ENCODE measurements around the gene RNPEPL1. TPM values are rescaled to one million over a fixed set of nuclear protein-coding genes. Genes with fewer than 3 reads are reported as not detected.
A peak's percentile ranks its signal among the peaks of the same experiment; 100 is the strongest.

The RNPEPL1 gene
- total RNA-seq, 4 donors from 2014 or later, result 76.1 to 99.9 (median 78.6) TPM

GRCh38 chr2:240522406-240522805, 45.9 kb upstream of the RNPEPL1 start:
- DNase-seq (ENCODE audit: low spot score in 2 of 2), result peak in 1 of 2 donors; percentile 53
- H3K4me3 ChIP-seq (ENCODE audit: low read depth, poor library complexity, severe bottlenecking), result no peak overlapping the region
- TF ChIP-seq CTCF (IDR thresholded peaks at IDR 0.05) (no peak), POLR2A (IDR thresholded peaks at IDR 0.05) (no peak)
- 89 to 93% methylated on average over 12 of the region's 12 CpGs for WGBS, 2 donors
- intact Hi-C loops (cut with DNase I; ENCODE audit: low total_unique reads), result no loop called here

GRCh38 chr2:240523451-240524281, 44.6 kb upstream of the RNPEPL1 start:
- 97% methylated on average over 30 to 31 of the region's 32 CpGs for WGBS, 2 donors
- no peak overlapping the region for H3K4me3 ChIP-seq (ENCODE audit: low read depth, poor library complexity, severe bottlenecking)
- TF ChIP-seq POLR2A (IDR thresholded peaks at IDR 0.05) (no peak), CTCF (IDR thresholded peaks at IDR 0.05) (no peak)
- intact Hi-C loops (cut with DNase I; ENCODE audit: low total_unique reads), result no loop called here
- DNase-seq (ENCODE audit: low spot score in 2 of 2), result peak in 1 of 2 donors; percentile 79

- no peak overlapping the region for H3K4me3 ChIP-seq (ENCODE audit: low read depth, poor library complexity, severe bottlenecking)
- DNase-seq (ENCODE audit: low spot score in 2 of 2), result peak; percentile 4 to 49
- TF ChIP-seq POLR2A (IDR thresholded peaks at IDR 0.05) (no peak), CTCF (IDR thresholded peaks at IDR 0.05) (no peak)
- WGBS, 2 donors, result 89 to 93% methylated on average over 7 to 8 of the region's 8 CpGs
- intact Hi-C loops (cut with DNase I; ENCODE audit: low total_unique reads), result no loop called here
Observed at GRCh38 chr2:240524963-240525718, 43.1 kb upstream of the RNPEPL1 start.

GRCh38 chr2:240525802-240526201, 42.5 kb upstream of the RNPEPL1 start:
- TF ChIP-seq CTCF (IDR thresholded peaks at IDR 0.05), result no peak
- TF ChIP-seq POLR2A (IDR thresholded peaks at IDR 0.05), result no peak
- H3K4me3 ChIP-seq (ENCODE audit: low read depth, poor library complexity, severe bottlenecking), result no peak overlapping the region
- peak; percentile 7 to 70 for DNase-seq (ENCODE audit: low spot score in 2 of 2)
- 93 to 98% methylated on average over 6 of the region's 6 CpGs for WGBS, 2 donors
- intact Hi-C loops (cut with DNase I; ENCODE audit: low total_unique reads), result no loop called here

GRCh38 chr2:240526521-240526920, 41.8 kb upstream of the RNPEPL1 start:
- intact Hi-C loops (cut with DNase I; ENCODE audit: low total_unique reads), result no loop called here
- TF ChIP-seq POLR2A (IDR thresholded peaks at IDR 0.05) (no peak), CTCF (IDR thresholded peaks at IDR 0.05) (no peak)
- 91 to 97% methylated on average over 3 to 4 of the region's 4 CpGs for WGBS, 2 donors
- DNase-seq (ENCODE audit: low spot score in 2 of 2), result peak; percentile 3 to 52
- no peak overlapping the region for H3K4me3 ChIP-seq (ENCODE audit: low read depth, poor library complexity, severe bottlenecking)

All from lower leg skin (tissue), 4 donors.